A673 (cell line): ENCODE measurements around the gene TTC21A. TPM values are rescaled to one million over a fixed set of nuclear protein-coding genes. Genes with fewer than 3 reads are reported as not detected.

Experiments
- BruUV-seq: library from RNA; stranded (reverse); fragments of 400-500 nt; replicated peaks from 2 replicates; lab custom pipeline; 2021; lab: Mats Ljungman, UMichigan
- CTCF ChIA-PET: fragments of 300-600 bp; sonication (Branson Sonifier 250); formaldehyde crosslinking; loops from one replicate; lab custom pipeline; 2022; ENCODE audit warnings: antibody characterized with exemption; lab: Charles Lee
- POLR2A ChIA-PET: fragments of 300-600 bp; sonication (Branson Sonifier 250); formaldehyde crosslinking; loops from one replicate; lab custom pipeline; 2022; ENCODE audit warnings: antibody characterized with exemption; ENCODE audit not compliant: low non-redundant PET; lab: Charles Lee
- DNase-seq: peaks from one replicate; pipeline ENCODE4 v3.0.0-alpha.2; 2015; ENCODE audit warnings: low spot score
- H3K27ac ChIP-seq: fragments of 200-600 bp; sonication (generic); 2 replicates; pipeline ENCODE4 v1.5.1; 2016; ENCODE audit warnings: mixed run types, low read depth, mild to moderate bottlenecking, mixed read lengths, antibody characterized with exemption, low read length; ENCODE audit not compliant: poor library complexity, severe bottlenecking
- H3K27me3 ChIP-seq: fragments of 200-600 bp; sonication (generic); replicated peaks from 2 replicates; pipeline ENCODE4 v1.6.1; 2017; ENCODE audit warnings: mixed run types, low read depth, mild to moderate bottlenecking, mixed read lengths, antibody characterized with exemption, low read length; ENCODE audit not compliant: insufficient read depth, poor library complexity
- H3K36me3 ChIP-seq: fragments of 200-600 bp; sonication (generic); 2 replicates; pipeline ENCODE4 v1.6.1; 2016; ENCODE audit warnings: mixed run types, mild to moderate bottlenecking, mixed read lengths, antibody characterized with exemption, low read length; ENCODE audit not compliant: insufficient read depth, poor library complexity, severe bottlenecking
- H3K4me1 ChIP-seq: fragments of 200-600 bp; sonication (generic); 2 replicates; pipeline ENCODE4 v1.6.1; 2017; ENCODE audit warnings: mixed run types, mild to moderate bottlenecking, mixed read lengths, antibody characterized with exemption, low read length; ENCODE audit not compliant: insufficient read depth, poor library complexity, severe bottlenecking
- H3K4me3 ChIP-seq: fragments of 200-600 bp; sonication (generic); 2 replicates; pipeline ENCODE4 v1.5.1; 2016; ENCODE audit warnings: low read depth, mixed run types, mild to moderate bottlenecking, mixed read lengths, low read length; ENCODE audit not compliant: poor library complexity, severe bottlenecking
- H3K9me3 ChIP-seq: fragments of 200-600 bp; sonication (generic); 2 replicates; pipeline ENCODE4 v1.6.1; 2016; ENCODE audit warnings: mixed run types, low read depth, mild to moderate bottlenecking, mixed read lengths, antibody characterized with exemption, low read length; ENCODE audit not compliant: poor library complexity, severe bottlenecking
- EZH2 ChIP-seq: fragments of 200-600 bp; sonication (generic); IDR thresholded peaks from 2 replicates; pipeline ENCODE4 v1.6.1; 2017; ENCODE audit warnings: borderline replicate concordance, low read depth, mild to moderate bottlenecking, mixed read lengths, antibody characterized with exemption, low read length; ENCODE audit not compliant: poor library complexity, severe bottlenecking
- intact Hi-C: fragments of 100-400 bp; cut with micrococcal nuclease; formaldehyde crosslinking; loops from one replicate; pipeline ENCODE4 v1.10.0; 2022; ENCODE audit not compliant: unreplicated experiment
- microRNA-seq: library from miRNA; unstranded; fragments of <30 nt; microRNA quantifications from one replicate; pipeline ENCODE4 v1.2.0, GENCODE V29; 2021
- total RNA-seq: library from RNA; stranded (reverse); gene quantifications from 2 replicates; pipeline ENCODE4 v1.2.3, GENCODE V29; 2021
- TF ChIP-seq, protein P1 (sequence below): fragments of 300-800, 200-600 bp; sonication (generic); conservative IDR thresholded peaks from 2 replicates; pipeline ENCODE4 v1.5.1; 2017; ENCODE audit warnings: low read depth, mild to moderate bottlenecking, antibody characterized with exemption, low read length, moderate library complexity, mixed read lengths

TTC21A gene
- total RNA-seq, 1 experiment from 2014 or later: 1.4 TPM

DNA sequence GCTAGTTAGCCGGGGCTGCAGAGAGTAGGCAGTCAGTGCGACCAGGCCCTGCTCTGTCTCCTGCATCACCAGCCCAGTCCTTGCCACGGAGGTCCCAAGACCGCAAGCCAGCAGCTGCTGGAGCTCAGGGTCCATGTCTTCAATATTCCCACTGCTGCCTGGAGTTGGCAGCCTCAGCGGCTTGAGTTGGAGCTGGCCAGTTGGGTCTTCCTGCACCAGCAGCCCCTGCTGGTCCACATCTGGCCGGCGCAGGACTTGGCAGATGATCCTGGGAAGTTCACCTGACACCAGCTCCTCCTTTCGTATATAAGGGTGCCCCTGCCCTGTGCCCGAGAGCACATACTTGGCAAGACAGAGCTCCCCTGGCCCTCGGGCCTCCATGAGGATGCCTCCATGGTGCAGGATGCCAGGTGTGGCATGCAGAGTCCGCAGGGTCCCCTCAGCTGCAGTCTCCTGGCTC lies 79.2 kb downstream of the TTC21A start:
- Histone ChIP-seq H3K4me3 (no peak overlapping the region), H3K4me1 (no peaks in the 10 kb centered on the region), H3K27me3 (no peaks in the 10 kb centered on the region), H3K36me3 (no peaks in the 10 kb centered on the region), H3K9me3 (no peaks in the 10 kb centered on the region), H3K27ac (no peak overlapping the region)
- TF ChIP-seq, protein P1, sequence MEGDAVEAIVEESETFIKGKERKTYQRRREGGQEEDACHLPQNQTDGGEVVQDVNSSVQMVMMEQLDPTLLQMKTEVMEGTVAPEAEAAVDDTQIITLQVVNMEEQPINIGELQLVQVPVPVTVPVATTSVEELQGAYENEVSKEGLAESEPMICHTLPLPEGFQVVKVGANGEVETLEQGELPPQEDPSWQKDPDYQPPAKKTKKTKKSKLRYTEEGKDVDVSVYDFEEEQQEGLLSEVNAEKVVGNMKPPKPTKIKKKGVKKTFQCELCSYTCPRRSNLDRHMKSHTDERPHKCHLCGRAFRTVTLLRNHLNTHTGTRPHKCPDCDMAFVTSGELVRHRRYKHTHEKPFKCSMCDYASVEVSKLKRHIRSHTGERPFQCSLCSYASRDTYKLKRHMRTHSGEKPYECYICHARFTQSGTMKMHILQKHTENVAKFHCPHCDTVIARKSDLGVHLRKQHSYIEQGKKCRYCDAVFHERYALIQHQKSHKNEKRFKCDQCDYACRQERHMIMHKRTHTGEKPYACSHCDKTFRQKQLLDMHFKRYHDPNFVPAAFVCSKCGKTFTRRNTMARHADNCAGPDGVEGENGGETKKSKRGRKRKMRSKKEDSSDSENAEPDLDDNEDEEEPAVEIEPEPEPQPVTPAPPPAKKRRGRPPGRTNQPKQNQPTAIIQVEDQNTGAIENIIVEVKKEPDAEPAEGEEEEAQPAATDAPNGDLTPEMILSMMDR: no peak
- no peak for TF ChIP-seq EZH2
- CTCF ChIA-PET: no interaction called here
- no TSS peak for BruUV-seq
- intact Hi-C loops: loop anchor here (10.0 kb wide), 1 partner anchor 82 kb away; the partner anchor contains the start of genes GORASP1 and TTC21A
- DNase-seq: no peak
- POLR2A ChIA-PET: no interaction called here

DNA sequence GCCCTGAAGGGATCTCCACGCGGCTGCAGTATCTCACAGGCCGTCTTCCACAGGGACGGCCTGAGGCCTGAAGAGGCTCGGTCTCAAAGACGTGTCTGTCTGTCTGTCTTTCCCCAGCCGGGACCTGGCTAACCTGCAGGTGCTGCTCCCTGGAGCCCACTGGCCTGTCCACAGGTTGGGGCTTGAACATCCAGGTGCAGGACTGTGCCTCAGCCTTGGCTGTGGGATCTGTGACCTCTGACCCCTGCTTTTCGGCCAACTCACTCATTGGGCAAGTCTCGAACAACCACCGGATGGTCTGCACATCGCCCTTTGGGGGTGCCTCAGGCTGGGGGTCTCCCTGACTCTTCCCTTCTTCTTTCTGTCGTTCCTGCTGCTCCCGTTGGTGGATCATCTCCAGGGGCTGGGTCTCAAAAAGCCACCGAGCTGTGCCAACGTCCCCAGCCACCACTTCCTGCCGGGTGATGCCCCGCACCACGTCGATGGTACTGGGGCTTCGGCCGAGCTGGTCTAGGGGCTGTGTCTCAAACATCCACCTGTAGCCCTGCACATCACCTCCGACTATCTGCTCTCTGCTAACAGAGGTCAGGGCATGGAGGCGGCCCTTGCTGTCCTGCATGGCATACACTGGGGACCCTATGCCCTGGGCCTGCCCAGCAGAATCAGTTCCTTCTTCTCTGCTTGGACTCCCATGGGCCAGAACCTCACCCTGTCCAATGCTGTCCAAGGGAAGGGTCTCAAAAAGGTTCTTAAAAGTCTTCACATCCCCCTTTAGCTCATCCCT lies 80.1 kb downstream of the TTC21A start:
- intact Hi-C loops: loop anchor here (10.0 kb wide), 1 partner anchor 83 kb away; the partner anchor contains the start of genes GORASP1 and TTC21A
- CTCF ChIA-PET: interaction anchor here (0.8 kb wide), 1 partner anchor 101 kb away, joined by 3 read pairs; no protein-coding TSS in a partner anchor
- POLR2A ChIA-PET: no interaction called here

More for the DNA sequence above, 80.1 kb downstream of the TTC21A start:
- no TSS peak for BruUV-seq
- TF ChIP-seq, protein P1: no peak
- TF ChIP-seq EZH2: no peak
- H3K9me3 ChIP-seq: no peaks in the 10 kb centered on the region
- H3K4me1 ChIP-seq: no peaks in the 10 kb centered on the region
- no peak overlapping the region for H3K4me3 ChIP-seq
- DNase-seq: no peak
- H3K27me3 ChIP-seq: no peaks in the 10 kb centered on the region
- no peak overlapping the region for H3K27ac ChIP-seq
- no peaks in the 10 kb centered on the region for H3K36me3 ChIP-seq

Small RNAs within 50 kb of the gene (microRNA-seq; reads per million reads assigned to microRNA genes)
- gene MIR6822: not detected

Other genes starting within 250 kb of the TTC21A start
- not detected in 2 replicates for gene SCN11A, start 55.7 kb upstream of the TTC21A start, total RNA-seq
- gene WDR48, start 55.7 kb upstream of the TTC21A start, total RNA-seq: 19.2 and 19.3 TPM in 2 replicates
- gene GORASP1, start 53 bp upstream of the TTC21A start, total RNA-seq: 24.3 and 29.2 TPM in 2 replicates
- gene CSRNP1, start 45.9 kb downstream of the TTC21A start, total RNA-seq: 7.1 and 9.7 TPM in 2 replicates
- not detected in 2 replicates for gene XIRP1, start 84.9 kb downstream of the TTC21A start, total RNA-seq
- gene CX3CR1, start 172.4 kb downstream of the TTC21A start, total RNA-seq: not detected in 2 replicates
- not detected in 2 replicates for gene CCR8, start 222.0 kb downstream of the TTC21A start, total RNA-seq